Measurements from ENCODE around the gene NKX1-1.
"Not testable (repeated sequence)": the region's sequence is repeated elsewhere in the genome, so short reads cannot be mapped to it uniquely, and the experiment has no call there.

The NKX1-1 gene

GRCh38 chr4:1376841-1377605 lies 29.2 kb downstream of the NKX1-1 start:
- no peak for DNase-seq (ENCODE audit: low read depth)
- no peak for TF ChIP-seq CTCF (conservative IDR thresholded peaks at IDR 0.05; ENCODE audit: low read length)

GRCh38 chr4:1376391-1376840 lies 29.8 kb downstream of the NKX1-1 start:
- no peak for TF ChIP-seq CTCF (conservative IDR thresholded peaks at IDR 0.05; ENCODE audit: low read length)
- DNase-seq (ENCODE audit: low read depth), result no peak
- no peak overlapping the region for H3K4me3 ChIP-seq (ENCODE audit: low read length)

More at GRCh38 chr4:1376841-1377605, 29.2 kb downstream of the NKX1-1 start:
- H3K4me3 ChIP-seq (ENCODE audit: low read length), result no peak overlapping the region

- no peak for TF ChIP-seq CTCF (conservative IDR thresholded peaks at IDR 0.05; ENCODE audit: low read length)
- no peak overlapping the region for H3K4me3 ChIP-seq (ENCODE audit: low read length)
- no peak for DNase-seq (ENCODE audit: low read depth)
Measured at GRCh38 chr4:1375761-1376322, 30.4 kb downstream of the NKX1-1 start.

- H3K4me3 ChIP-seq (ENCODE audit: low read length), result no peak overlapping the region
- TF ChIP-seq CTCF (conservative IDR thresholded peaks at IDR 0.05; ENCODE audit: low read length), result no peak
- no peak for DNase-seq (ENCODE audit: low read depth)
Measured at GRCh38 chr4:1375051-1375721, 31.1 kb downstream of the NKX1-1 start.

GRCh38 chr4:1374706-1375045 lies 31.6 kb downstream of the NKX1-1 start:
- TF ChIP-seq CTCF (conservative IDR thresholded peaks at IDR 0.05; ENCODE audit: low read length), result no peak
- H3K4me3 ChIP-seq (ENCODE audit: low read length), result no peak overlapping the region
- DNase-seq (ENCODE audit: low read depth), result no peak

- no peak for TF ChIP-seq CTCF (conservative IDR thresholded peaks at IDR 0.05; ENCODE audit: low read length)
- DNase-seq (ENCODE audit: low read depth), result no peak
- no peak overlapping the region for H3K4me3 ChIP-seq (ENCODE audit: low read length)
Measured at GRCh38 chr4:1373892-1374705, 32.1 kb downstream of the NKX1-1 start.

- not testable (repeated sequence) for DNase-seq (ENCODE audit: low read depth); H3K4me3 ChIP-seq (ENCODE audit: low read length)
Measured at GRCh38 chr4:1372576-1372975, 33.7 kb downstream of the NKX1-1 start.

Data from AG10803 (cell line).